Measurements from ENCODE around the gene VPS33B.
"Not testable (repeated sequence)": the region's sequence is repeated elsewhere in the genome, so short reads cannot be mapped to it uniquely, and the experiment has no call there.

- not testable (repeated sequence) for TF ChIP-seq CTCF (IDR thresholded peaks at IDR 0.05 in 4 of 5, conservative IDR thresholded peaks at IDR 0.05 in 1 of 5); POLR2A (IDR thresholded peaks at IDR 0.05)
These were observed 8.7 kb downstream of the VPS33B start for GRCh38 chr15:91013701-91014100.
